ENCODE results near the gene EP300. TPM values are rescaled to one million over a fixed set of nuclear protein-coding genes. Genes with fewer than 3 reads are reported as not detected.
A peak's percentile ranks its signal among the peaks of the same experiment; 100 is the strongest.

The EP300 gene
- total RNA-seq, 1 donor from 2014 or later = 53.1 TPM

DNA sequence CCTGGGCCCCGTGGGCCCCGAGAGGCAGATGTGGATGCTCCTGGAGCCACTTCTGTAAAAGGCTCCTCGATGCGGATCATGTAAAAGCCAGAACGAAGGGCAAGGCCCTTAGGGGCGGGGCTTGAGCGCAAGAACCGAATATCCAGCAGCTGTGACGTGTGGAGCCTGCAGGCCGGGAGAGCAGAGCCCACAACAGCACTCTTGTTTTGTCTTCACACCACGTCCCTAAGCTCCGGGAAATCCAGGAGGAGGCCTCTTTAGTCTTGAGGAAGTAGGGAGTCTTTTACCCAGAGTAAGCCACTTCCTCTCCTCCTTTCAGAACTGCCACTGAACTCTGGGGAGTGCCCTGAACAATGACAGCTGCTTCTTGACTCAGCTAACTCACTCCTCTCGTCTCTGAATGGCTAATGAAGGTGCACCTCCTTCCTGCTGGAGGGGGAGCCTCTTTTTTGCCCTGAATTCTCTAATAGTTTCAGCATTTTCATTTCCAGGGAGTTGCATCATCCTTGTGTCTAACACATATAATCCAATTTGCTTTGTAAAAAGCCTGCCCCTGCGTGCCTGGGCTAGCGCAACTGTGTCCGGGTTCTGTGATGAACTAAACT, 125.3 kb downstream of the EP300 start:
- DNase-seq (ENCODE audit: low spot score) = no peak
- H3K9me3 Mint-ChIP-seq (ENCODE audit: low read depth) = peaks cover 7% of the 10 kb centered on the region
- peaks cover 35% of the 10 kb centered on the region for H3K4me1 Mint-ChIP-seq (ENCODE audit: low read depth)
- no peaks in the 10 kb centered on the region for H3K27me3 Mint-ChIP-seq (ENCODE audit: low read depth)
- peak overlapping the region; percentile 66 for H3K4me3 Mint-ChIP-seq (ENCODE audit: unreplicated experiment)
- TF ChIP-seq CTCF (IDR thresholded peaks at IDR 0.05) = no peak
- H3K27ac Mint-ChIP-seq (ENCODE audit: unreplicated experiment) = peak overlapping the region; percentile 98
- H3K36me3 Mint-ChIP-seq (ENCODE audit: low read depth) = peaks cover 18% of the 10 kb centered on the region

- Mint-ChIP-seq H3K27ac (ENCODE audit: unreplicated experiment) (no peak overlapping the region), H3K27me3 (ENCODE audit: low read depth) (no peaks in the 10 kb centered on the region), H3K36me3 (ENCODE audit: low read depth) (peaks cover 22% of the 10 kb centered on the region), H3K4me1 (ENCODE audit: low read depth) (peaks cover 2% of the 10 kb centered on the region), H3K9me3 (ENCODE audit: low read depth) (no peaks in the 10 kb centered on the region), H3K4me3 (ENCODE audit: unreplicated experiment) (no peak overlapping the region)
- no peak for TF ChIP-seq CTCF (IDR thresholded peaks at IDR 0.05)
- no peak for DNase-seq (ENCODE audit: low spot score)
These were observed 130.6 kb downstream of the EP300 start for GRCh38 chr22:41222846-41223507.

DNA sequence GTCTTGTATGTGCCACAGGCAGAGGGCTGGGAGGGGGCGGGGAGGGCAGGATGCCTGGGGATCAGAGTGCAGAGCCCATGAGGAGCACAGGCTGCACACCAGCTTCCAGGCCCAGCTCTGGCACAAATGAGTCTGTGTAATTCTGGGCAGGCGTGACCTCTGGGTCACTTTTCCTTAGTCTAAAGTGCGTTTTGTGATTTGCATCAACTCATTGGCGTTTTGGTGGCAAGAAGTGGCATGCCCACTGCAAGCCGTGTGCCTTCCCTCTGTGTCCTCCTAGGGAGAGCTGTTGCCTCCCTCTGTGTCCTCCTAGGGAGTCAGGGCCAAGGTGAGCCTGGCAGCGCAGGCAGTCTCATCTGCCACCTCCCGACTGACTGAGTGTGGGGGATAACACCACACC, 131.1 kb downstream of the EP300 start:
- DNase-seq (ENCODE audit: low spot score) = no peak
- Mint-ChIP-seq H3K4me1 (ENCODE audit: low read depth) (no peaks in the 10 kb centered on the region), H3K36me3 (ENCODE audit: low read depth) (peaks cover 23% of the 10 kb centered on the region), H3K4me3 (ENCODE audit: unreplicated experiment) (no peak overlapping the region), H3K9me3 (ENCODE audit: low read depth) (no peaks in the 10 kb centered on the region), H3K27me3 (ENCODE audit: low read depth) (no peaks in the 10 kb centered on the region), H3K27ac (ENCODE audit: unreplicated experiment) (no peak overlapping the region)
- no peak for TF ChIP-seq CTCF (IDR thresholded peaks at IDR 0.05)

GRCh38 chr22:41226723-41227655, 134.6 kb downstream of the EP300 start:
- Mint-ChIP-seq H3K27me3 (ENCODE audit: low read depth) (no peaks in the 10 kb centered on the region), H3K27ac (ENCODE audit: unreplicated experiment) (no peak overlapping the region), H3K36me3 (ENCODE audit: low read depth) (peaks cover 22% of the 10 kb centered on the region), H3K9me3 (ENCODE audit: low read depth) (no peaks in the 10 kb centered on the region), H3K4me3 (ENCODE audit: unreplicated experiment) (no peak overlapping the region), H3K4me1 (ENCODE audit: low read depth) (no peaks in the 10 kb centered on the region)
- no peak for TF ChIP-seq CTCF (IDR thresholded peaks at IDR 0.05)
- no peak for DNase-seq (ENCODE audit: low spot score)

DNA sequence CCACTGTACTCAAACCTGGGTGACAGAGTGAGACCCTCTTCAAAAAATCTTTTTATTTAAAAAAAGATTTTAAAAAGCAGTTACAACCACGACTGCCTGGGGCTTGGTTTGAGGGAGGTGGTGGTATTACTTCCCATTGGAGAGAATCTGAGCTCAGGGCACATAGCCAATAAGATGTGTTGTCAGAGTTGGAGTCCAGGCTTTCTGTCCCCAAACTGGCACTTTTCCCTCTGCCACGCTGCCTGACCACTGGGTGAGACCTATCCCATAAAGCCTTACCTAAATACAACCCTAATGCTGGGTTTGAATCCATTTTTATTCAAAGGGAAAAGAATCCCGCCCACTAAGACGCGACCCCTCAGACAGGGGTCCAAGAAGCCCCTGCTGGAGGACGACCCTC, 136.8 kb downstream of the EP300 start:
- no peak for TF ChIP-seq CTCF (IDR thresholded peaks at IDR 0.05)
- Mint-ChIP-seq H3K36me3 (ENCODE audit: low read depth) (peaks cover 20% of the 10 kb centered on the region), H3K9me3 (ENCODE audit: low read depth) (no peaks in the 10 kb centered on the region), H3K27ac (ENCODE audit: unreplicated experiment) (no peak overlapping the region), H3K27me3 (ENCODE audit: low read depth) (no peaks in the 10 kb centered on the region), H3K4me1 (ENCODE audit: low read depth) (no peaks in the 10 kb centered on the region), H3K4me3 (ENCODE audit: unreplicated experiment) (no peak overlapping the region)
- no peak for DNase-seq (ENCODE audit: low spot score)
